ENCODE data around the gene SKI.

DNA sequence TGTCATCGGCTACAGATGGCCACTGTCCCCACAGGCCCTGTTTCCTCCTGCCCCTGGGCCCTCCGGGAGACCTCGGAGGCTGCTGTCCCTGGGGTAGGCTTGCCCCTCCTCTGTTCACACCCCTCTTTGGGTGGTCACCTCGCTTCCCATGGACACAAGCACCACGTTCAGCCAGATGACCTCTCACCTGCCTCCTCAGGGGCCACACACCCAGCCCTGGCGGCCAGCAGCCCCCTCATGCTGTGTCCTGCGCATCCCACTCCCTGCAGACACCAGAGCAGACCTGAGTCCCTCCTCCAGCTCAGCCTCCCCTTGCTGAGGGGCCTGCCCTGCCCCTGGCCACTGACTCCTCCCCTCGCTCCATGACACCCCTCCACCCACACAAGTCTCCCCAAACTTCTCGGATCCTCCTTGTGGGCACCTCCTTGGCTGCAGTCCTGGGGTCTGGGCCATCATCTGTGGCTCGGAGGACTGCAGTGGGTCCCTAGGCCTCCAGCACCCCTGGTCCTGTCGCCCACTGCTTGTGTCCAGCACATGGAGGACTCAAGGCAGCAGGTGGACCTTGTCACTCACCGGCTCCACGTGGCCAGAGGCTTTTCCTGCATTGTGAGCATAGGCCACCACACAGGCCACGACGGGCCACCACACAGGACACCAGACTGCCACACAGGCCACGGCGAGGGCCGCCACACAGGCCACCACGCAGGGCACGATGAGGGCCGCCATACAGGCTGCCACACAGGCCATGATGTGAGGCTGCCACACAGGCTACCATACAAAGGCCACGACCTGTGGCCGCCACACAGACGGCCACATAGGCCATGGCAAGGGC lies 112.2 kb downstream of the SKI start:
- TF ChIP-seq, protein P1, sequence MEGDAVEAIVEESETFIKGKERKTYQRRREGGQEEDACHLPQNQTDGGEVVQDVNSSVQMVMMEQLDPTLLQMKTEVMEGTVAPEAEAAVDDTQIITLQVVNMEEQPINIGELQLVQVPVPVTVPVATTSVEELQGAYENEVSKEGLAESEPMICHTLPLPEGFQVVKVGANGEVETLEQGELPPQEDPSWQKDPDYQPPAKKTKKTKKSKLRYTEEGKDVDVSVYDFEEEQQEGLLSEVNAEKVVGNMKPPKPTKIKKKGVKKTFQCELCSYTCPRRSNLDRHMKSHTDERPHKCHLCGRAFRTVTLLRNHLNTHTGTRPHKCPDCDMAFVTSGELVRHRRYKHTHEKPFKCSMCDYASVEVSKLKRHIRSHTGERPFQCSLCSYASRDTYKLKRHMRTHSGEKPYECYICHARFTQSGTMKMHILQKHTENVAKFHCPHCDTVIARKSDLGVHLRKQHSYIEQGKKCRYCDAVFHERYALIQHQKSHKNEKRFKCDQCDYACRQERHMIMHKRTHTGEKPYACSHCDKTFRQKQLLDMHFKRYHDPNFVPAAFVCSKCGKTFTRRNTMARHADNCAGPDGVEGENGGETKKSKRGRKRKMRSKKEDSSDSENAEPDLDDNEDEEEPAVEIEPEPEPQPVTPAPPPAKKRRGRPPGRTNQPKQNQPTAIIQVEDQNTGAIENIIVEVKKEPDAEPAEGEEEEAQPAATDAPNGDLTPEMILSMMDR (IDR thresholded peaks at IDR 0.05), result no peak
- TF ChIP-seq POLR2AphosphoS5 (IDR thresholded peaks at IDR 0.05) (no peak), EP300 (IDR thresholded peaks at IDR 0.05) (no peak)
